Activated CD4-positive, alpha-beta T cell treated with anti-CD3 and anti-CD28 coated beads, Interleukin-2, Interleukin-6, amounts not matched to agents 100 ng/mL and 50 ng/mL, durations not matched to agents 16 hours and 8 hours (primary cell): ENCODE measurements around the gene TRIM54.
A peak's percentile ranks its signal among the peaks of the same experiment; 100 is the strongest.
"Not testable (repeated sequence)": the region's sequence is repeated elsewhere in the genome, so short reads cannot be mapped to it uniquely, and the experiment has no call there.

Experiments
- DNase-seq: peaks from one replicate; pipeline ENCODE4 v3.0.0-alpha.2; 2020

TRIM54 gene

DNA sequence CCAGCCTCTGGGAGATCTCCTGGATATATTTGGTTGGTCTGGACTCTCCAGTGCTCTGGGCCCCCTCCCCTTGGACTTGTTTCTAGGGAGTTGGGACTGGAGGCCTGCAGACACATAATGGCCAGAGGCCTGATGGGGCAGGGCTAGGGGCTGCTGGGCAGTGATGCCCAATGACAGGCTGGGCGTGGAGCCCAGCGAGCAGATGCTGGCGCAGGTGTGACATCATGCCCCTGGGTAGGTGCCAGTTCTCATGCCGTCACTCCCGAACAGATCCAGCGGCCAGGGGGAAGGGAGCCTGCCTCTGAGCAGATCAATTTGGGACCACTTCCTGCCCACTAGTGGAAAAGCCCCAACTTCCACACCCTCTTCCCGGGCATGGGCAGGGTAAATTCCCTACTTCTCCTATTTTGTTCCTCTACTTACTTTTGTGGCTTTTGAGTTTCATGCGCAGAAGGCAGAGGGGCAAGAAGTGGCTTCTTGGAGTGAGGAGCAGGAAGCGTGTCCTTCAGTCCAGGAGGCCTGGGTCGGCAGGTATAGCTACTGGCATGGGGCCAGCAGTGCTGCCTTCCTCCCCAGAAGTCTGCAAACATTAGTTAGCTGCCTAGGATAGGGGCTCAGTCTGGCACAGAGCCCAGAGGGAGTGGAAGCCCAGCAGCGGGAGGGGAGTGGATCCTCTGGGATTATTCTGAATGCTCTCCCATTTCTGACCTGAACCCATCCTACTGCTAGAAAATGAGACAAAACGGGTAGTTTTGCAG lies 34.6 kb downstream of the TRIM54 start:
- no peak for DNase-seq

DNA sequence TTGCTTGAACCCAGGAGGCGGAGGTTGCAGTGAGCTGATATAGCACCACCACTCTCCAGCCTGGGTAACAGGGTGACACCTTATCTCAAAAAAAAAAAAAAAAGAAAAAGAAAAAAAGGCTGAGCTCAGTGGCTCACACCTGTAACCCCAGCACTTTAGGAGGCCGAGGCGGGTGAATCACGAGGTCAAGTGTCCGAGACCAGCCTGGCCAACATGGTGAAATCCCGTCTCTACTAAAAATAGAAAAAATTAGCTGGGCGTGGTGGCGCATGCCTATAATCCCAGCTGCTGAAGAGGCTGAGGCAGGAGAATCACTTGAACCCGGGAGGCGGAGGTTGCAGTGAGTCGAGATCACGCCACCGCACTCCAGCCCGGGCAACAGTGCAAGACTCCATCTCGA lies 37.6 kb downstream of the TRIM54 start:
- DNase-seq, result not testable (repeated sequence)

DNA sequence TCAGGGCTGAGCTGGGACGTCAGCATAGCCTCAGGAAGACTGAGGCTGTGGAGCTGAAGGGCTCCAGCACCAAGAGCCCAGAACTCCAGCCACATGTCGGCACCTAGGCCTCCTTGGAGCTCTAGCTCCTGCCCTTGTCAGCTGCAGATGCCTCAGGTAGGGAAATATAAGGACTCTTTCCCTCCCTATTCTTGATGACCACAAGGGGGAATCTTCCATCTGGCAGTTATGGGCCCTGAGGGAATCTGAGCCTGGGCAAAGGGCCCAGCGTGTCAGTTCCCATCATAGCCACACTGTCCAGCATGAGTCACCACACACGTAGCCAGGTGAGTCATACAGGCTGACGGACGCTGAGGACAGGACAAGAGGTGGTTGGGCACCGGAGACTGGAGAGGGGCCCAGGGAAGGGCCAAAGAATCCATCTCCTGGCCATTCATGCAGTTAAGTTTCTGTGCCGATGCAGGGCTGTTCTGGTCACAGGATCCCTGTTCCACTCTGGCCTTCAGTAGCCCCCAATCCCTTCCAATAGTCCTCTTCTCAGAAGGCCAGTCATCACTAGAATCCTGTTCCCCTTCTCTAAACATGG lies 38.8 kb downstream of the TRIM54 start:
- DNase-seq, result no peak

DNA sequence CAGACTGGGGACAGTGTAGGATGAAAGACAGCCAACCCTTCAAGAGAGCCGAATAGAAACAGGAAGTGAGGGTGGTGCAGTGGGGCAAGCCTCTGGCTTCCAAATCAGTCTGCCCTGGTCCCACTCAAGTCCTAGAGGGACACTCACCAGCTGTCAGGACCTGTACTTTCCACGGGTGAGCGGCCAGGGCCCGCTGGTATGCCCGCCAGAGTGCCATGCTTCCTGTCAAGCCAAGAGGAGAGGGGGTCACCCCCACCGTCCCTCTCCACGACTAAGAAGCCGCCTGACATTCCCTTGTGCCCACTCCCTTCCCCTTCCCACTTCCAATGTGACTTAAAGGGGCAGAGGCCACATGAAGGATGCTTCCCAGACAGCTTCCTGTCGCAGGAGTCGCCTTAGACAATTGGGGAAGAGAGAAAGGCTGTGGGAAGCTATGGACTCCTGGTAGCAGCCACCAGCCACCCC lies 40.1 kb downstream of the TRIM54 start:
- peak; percentile 28 for DNase-seq

DNA sequence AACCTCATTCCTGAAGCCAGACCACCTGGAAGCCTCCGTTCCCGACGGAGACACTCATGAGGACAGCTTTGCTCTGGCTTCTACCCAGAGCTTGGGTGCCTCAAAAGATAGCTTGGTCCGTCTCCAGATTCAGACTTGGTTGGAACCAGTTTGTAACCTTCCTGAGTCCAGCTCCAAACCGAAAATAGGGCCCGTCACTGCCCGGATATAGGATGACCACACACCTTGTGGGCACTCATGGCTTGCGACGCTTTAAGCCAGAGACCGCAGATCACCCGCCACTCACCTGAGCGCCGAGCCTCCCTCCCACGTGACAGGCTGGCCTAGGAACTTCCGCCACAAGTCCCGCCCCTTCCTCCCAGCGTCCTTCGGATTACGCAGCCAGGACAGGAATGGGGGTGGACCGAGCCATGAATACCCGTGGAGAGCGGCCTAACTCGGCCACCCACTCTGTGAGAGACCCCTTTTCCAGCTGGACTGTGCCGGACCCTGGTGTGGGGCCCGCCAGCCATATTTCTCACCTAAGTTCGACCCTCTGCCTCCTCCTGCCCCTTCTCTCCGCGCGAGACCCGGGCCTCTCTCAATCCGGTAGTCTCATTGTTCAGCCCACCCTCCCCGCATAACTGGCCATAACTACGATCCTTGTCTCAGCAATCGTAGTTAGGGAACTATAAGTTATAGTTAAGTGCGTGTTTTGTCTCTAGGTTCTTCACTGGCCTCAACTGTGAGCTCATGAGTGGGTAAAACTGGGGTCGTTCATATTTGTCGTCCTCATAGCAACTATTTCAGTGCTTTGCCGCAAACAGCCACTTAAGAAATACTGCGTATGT lies 40.8 kb downstream of the TRIM54 start, which contains the start of gene MPV17:
Gene MPV17 (minus strand): TSS at position 332 of the 830 bp plus-strand sequence. CDS start 580 bp downstream, outside the sequence.
- DNase-seq, result peak; percentile 94

DNA sequence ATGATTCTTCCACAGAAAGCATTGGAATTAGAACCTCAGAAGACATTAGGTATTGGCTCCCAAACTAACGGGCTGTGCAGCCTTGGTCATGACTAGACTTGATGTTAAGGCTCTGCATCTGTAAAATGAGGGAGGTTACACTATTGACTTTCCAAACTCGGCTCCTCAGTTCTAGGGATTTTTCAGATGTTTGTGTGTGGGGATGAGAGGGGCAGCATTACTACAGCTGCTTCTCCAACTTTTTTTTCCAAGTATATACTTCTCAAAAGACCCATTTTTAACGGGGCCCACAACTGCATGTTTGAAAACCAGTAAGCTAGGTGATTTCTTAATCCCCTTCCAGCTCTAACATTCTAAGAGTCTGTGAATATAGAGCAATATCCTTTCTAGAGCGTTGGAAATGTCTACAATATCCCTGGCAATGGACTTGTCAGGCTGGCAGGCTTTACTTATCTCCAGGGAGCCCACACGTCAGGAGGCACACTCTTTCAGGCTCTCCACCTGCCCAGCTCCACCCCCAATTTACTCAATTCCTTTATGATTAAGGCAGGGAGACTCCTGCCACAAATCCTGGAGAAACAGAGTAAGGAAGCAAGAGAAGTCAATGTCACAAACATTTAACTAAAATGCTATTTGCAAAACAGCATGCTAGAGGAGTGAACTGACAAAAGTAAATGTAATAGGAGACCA lies 41.5 kb downstream of the TRIM54 start:
- DNase-seq, result no peak

DNA sequence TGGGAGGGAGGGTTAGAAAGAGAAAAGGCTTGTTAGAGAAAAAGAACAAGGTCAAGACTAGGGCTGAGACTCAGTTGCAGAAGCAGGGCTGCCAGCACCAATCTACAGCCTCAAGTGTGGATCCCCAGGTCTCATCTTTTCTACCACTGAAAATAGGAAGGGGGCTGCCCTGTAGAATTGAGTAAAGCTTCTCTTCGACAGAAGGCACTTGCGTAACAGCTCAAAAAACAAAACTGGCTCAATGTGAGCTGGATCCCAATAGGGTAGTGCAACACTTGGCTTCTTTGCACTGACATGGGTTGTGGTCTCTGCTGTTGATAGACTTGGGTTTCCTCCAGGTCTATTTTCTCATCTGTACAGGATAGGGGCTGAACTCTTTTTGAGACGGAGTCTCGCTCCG lies 42.5 kb downstream of the TRIM54 start:
- DNase-seq, result no peak

DNA sequence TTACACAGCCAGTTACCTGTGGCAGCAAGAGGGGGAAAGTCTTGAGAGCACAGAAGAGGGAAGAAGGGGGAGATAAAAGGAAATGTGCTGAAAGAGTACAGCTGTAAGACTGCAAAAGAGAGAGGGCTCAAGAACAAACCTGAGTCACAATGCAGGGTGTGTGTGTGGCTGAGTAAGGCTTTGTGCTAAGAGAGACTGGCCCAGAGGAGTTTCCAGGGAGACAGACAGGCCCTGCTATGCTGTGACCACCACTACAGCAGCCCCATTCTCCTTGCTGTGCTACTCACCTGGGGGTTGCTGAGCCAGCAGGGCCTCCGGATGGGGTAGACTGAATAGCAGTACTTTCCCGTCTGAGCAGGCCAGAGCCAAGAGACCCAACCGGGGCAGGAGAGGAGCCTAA lies 53.1 kb downstream of the TRIM54 start:
- no peak for DNase-seq

DNA sequence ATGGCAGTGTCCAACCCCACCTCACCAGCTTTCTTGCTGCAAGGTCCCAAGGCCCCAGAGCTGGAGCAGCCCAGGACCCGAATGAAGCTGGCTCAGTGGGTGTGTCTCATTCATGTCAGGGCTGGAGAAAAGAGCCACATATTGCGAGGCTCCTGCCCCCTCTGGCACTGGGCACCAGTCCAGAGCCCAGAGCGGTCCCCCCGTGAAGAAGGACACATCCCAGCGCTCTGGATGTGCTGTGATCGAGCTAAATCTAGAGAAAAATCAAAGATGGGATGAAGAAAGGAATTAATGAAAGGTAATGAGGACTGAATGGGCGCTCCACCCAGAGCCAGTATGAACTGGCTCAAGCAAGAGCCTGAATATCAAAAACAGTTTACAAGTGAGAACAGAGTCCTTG lies 53.9 kb downstream of the TRIM54 start:
- DNase-seq, result no peak

DNA sequence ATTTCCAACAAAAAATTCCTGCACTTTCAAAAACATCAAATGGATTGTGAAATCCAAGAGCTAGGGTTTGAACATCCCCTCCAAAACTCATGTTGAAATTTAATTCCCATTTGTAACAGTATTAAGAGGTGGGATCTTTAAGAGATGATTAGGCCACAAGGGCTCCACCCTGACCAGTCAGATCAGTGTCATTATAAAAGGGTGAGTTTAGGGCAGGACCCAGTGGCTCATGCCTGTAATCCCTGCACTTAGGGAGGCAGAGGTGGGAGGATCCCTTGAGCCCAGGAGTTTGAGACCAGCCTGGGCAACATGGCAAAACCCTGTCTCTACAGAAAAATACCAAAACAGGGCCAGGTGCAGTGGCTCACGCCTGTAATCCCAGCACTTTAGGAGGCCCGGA lies 65.4 kb downstream of the TRIM54 start:
- no peak for DNase-seq

DNA sequence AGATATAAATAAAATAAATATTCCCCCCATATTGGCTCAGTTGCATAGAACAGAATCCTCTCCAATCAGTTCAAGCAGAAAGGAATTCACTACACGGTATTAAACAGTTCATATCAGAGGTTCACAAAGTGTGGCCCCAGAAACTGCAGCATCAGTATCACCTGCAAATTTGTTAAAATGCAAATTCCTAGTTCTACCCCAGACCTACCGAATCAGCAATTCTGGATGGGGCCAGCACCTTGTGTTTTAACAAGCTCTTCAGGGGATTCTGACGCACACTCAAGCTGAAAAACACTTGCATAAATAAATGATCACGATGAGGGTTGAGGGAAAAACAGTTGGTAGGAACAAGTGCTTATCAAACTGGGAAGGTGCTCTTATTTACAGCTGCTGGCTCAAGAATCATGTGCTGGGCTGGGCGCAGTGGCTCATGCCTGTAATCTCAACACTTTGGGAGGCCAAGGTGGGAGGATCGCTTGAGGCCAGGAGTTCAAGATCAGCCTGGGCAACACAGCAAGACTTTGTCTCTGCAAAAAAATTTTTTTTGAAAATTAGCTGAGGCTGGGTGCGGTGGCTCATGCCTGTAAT lies 68.0 kb downstream of the TRIM54 start:
- DNase-seq, result no peak

DNA sequence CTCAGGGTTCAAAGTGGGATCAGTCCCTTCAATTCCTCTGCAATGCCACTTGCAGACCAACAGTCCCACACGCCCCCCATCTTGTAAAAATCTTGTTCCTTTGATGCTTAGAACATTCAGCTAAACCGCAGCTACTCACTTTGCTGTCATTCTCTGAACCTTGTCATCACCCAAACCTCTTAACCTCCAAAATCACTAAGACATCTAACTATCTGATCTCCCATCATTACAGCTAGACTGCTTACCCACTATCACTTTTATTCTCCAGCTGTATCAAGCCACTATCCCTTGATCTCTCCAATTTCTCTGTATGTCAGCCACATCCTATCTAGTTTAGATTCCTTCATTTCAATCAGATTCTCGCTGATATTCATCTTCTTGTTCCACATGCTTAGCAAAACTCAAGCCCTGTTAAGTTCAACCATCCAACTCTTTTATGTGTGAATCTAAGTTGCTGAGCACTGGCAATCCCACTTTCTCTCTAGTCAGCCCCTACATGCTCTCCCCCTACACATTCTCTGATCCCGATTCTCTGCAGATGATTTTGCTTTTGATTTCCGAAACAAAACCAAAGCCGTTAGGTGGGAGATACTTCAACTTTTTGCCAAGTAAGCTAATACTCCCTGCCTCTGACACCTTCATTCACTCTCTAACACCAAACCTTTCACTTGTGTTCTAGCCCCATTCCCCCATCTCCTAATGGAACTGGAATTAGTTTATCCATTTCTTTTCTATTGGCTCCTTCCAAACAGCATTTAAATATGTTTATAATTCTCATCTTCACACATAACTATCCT lies 69.8 kb downstream of the TRIM54 start:
- peak; percentile 45 for DNase-seq

DNA sequence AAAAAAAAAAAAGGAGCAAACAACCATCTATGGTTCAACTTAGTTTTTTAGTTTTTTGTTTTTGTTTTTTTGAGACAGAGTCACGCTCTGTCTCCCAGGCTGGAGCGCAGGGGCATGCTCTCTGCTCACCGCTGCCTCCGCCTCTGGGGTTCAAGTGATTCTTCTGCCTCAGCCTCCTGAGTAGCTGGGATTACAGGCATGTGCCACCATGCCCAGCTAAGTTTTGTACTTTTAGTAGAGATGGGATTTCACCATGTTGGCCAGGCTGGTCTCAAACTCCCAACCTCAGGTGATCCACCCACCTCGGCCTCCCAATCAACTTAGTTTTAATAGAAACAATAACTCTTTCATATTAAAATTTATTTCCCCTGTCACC lies 71.1 kb downstream of the TRIM54 start:
- not testable (repeated sequence) for DNase-seq

DNA sequence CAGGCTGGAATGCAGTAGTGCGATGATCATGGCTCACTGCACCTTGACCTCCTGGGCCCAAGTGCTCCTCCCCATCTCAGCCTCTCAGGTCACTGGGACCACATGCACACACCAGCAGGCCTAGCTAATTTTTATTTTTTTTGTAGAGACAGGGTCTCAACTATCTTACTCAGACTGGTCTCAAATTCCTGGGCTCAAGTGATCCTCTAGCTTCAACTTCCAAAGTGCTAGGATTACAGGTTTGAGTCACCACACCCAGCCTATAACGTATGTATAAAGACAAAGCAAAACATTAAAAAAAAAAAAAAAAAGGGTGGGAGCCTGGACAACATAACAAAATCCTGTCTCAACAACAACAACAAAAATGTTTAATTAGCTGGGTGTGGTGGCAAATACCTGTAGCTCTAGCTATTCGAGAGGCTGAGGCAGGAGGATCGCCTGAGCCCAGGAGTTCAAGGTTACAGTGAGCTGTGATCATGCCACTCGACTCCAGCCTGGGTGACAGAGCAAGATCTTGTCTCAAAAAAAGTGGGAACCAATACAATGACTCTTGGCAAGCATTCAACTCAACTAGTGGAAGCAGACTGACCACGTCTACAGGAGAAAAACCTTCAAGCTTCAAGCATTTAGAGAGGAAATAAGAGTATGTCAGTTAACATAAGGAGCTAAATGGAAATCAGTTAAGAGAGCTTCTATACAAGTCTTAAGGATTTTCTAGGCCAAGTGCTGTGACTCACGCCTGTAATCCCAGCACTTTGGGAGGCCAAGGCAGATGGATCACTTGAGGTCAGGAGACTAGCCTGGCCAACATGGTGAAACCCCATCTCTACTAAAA lies 71.8 kb downstream of the TRIM54 start:
- no peak for DNase-seq

DNA sequence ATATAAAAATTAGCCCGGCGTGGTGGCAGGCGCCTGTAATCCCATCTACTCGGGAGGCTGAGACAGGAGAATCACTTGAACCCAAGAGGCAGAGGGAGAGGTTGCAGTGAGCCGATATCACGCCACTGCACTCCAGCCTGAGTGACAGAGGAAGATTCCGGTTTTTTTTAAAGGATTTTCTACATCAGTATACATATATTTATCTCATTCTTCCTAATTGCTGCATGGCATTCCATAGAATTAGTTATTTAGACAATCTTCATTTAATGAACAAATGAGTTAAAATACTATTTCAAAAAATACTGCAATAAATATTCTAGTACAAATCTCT lies 72.3 kb downstream of the TRIM54 start:
- no peak for DNase-seq

DNA sequence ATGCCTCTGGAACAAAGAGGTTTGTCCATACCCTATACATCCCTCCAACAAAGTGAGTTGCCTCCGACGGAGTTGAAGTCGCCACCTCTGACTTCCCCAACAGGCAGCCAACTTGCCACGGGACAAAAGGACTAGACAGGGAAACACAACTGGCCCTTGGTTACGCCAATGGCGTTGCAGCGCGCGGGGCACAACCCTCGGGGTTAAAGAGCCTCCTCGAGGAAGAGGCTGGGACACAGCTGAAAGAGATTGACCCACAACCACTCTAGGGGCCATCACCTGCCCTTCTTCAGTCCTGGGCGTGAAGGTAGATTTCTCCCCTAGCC lies 73.8 kb downstream of the TRIM54 start:
- peak; percentile 69 for DNase-seq

DNA sequence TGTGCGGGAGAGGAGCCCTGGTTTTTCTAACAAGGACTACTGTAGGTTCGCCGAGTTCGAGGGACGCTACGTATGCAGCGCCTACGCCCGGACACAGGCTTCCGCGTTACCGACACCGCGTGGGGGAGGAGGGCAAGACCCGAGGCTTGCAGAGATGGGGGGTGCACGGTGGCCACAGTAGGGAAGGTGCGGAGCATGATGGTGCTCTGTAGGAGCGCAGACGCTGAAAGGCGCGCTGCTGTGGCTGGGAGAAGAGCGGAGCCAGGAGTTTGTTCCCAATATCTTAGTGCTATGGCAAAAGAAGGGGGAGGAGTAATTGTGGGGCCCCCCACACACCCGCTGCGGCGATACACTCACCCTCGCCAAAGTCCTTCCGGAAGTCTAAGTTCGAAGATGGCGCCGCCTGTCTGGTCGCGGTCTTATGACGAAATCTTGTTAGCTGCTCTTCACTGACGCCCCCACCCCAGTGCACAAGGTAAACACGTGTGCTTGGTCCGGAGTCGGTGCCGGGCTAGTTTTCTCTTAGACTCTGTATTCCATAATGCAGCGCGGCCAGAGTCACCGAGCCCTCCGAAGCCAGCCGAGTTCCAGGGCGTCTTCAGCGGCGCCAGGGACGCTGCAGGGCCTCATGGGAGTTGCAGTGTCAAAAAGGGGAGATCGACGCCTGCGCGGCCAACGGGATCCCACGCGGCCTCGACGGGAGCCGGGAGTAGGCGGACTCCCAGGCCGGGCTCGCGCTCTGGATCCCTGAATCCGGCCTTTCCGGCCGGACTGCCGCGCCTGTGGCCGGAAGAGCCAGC lies 74.4 kb downstream of the TRIM54 start, which contains the start of gene GTF3C2:
Gene GTF3C2 (minus strand): TSS at position 383 of the 800 bp plus-strand sequence. CDS start 13,210 bp downstream, outside the sequence.
- peak; percentile 95 for DNase-seq
